OCI-LY1 (cell line): ENCODE data around the gene ABR.
A peak's percentile ranks its signal among the peaks of the same experiment; 100 is the strongest.

Source experiments
- H2AFZ ChIP-seq: fragments of 200-600 bp; sonication (generic), shearing (Covaris generic); 2 replicates; pipeline ENCODE4 v1.6.0; 2014; ENCODE audit warnings: antibody characterized with exemption, mild to moderate bottlenecking, low read length
- H3F3A ChIP-seq: fragments of 200-600 bp; sonication (generic), shearing (Covaris generic); 2 replicates; pipeline ENCODE4 v1.6.0; 2014; ENCODE audit warnings: mild to moderate bottlenecking, antibody characterized with exemption, low read length, moderate library complexity; ENCODE audit not compliant: insufficient read depth
- H3K27ac ChIP-seq: fragments of 200-600 bp; sonication (generic); 2 replicates; pipeline ENCODE4 v1.5.1; 2014; ENCODE audit warnings: low read length, mixed run types, mild to moderate bottlenecking, low read depth; ENCODE audit not compliant: poor library complexity, severe bottlenecking
- H3K27me3 ChIP-seq: fragments of 200-600 bp; sonication (generic); 2 replicates; pipeline ENCODE4 v1.6.0; 2014; ENCODE audit warnings: antibody characterized with exemption, mild to moderate bottlenecking, low read length, moderate library complexity; ENCODE audit not compliant: insufficient read depth
- H3K36me3 ChIP-seq: fragments of 200-600 bp; sonication (generic); 2 replicates; pipeline ENCODE4 v1.6.1; 2014; ENCODE audit warnings: mild to moderate bottlenecking, antibody characterized with exemption, low read length, moderate library complexity, mixed read lengths; ENCODE audit not compliant: insufficient read depth
- H3K4me1 ChIP-seq: fragments of 200-600 bp; sonication (generic); 2 replicates; pipeline ENCODE4 v1.5.1; 2014; ENCODE audit warnings: mild to moderate bottlenecking, low read length, moderate library complexity; ENCODE audit not compliant: insufficient read depth, severe bottlenecking
- H3K4me2 ChIP-seq: fragments of 200-600 bp; sonication (generic), shearing (Covaris generic); 2 replicates; pipeline ENCODE4 v1.6.1; 2014; ENCODE audit warnings: low read length
- H3K4me3 ChIP-seq: fragments of 200-600 bp; sonication (generic); 2 replicates; pipeline ENCODE4 v1.5.1; 2014; ENCODE audit warnings: low read length, low read depth, mild to moderate bottlenecking, mixed read lengths; ENCODE audit not compliant: poor library complexity, severe bottlenecking
- H3K79me2 ChIP-seq: fragments of 200-600 bp; shearing (Covaris generic); 2 replicates; pipeline ENCODE4 v1.6.1; 2016; ENCODE audit warnings: mixed run types, low read length, mixed read lengths; ENCODE audit not compliant: insufficient read depth
- H3K9ac ChIP-seq: fragments of 200-600 bp; sonication (generic), shearing (Covaris generic); 2 replicates; pipeline ENCODE4 v1.6.1; 2014; ENCODE audit warnings: mild to moderate bottlenecking, low read length, mixed read lengths
- H3K9me2 ChIP-seq: fragments of 200-600 bp; sonication (generic), shearing (Covaris generic); 2 replicates; pipeline ENCODE4 v1.6.1; 2014; ENCODE audit warnings: low read depth, mild to moderate bottlenecking, low read length, mixed read lengths
- H3K9me3 ChIP-seq: fragments of 200-600 bp; shearing (Covaris generic); 2 replicates; pipeline ENCODE4 v1.6.1; 2014; ENCODE audit warnings: low read length, mixed read lengths
- H4K20me1 ChIP-seq: fragments of 200-600 bp; sonication (generic), shearing (Covaris generic); 2 replicates; pipeline ENCODE4 v1.6.0; 2016; ENCODE audit warnings: mild to moderate bottlenecking, low read length; ENCODE audit not compliant: insufficient read depth
- EZH2 ChIP-seq: fragments of 200-600 bp; sonication (generic), shearing (Covaris generic); IDR thresholded peaks from 2 replicates; pipeline ENCODE4 v1.8.0; 2017; ENCODE audit warnings: borderline replicate concordance, mixed run types, mild to moderate bottlenecking, antibody characterized with exemption, low read length, moderate library complexity, mixed read lengths
- TF ChIP-seq, protein P1 (sequence below): fragments of 200-600 bp; sonication (generic), shearing (Covaris generic); IDR thresholded peaks from 2 replicates; pipeline ENCODE4 v1.5.1; 2017; ENCODE audit warnings: mild to moderate bottlenecking, antibody characterized with exemption, low read length, moderate library complexity, mixed read lengths

Gene ABR

DNA sequence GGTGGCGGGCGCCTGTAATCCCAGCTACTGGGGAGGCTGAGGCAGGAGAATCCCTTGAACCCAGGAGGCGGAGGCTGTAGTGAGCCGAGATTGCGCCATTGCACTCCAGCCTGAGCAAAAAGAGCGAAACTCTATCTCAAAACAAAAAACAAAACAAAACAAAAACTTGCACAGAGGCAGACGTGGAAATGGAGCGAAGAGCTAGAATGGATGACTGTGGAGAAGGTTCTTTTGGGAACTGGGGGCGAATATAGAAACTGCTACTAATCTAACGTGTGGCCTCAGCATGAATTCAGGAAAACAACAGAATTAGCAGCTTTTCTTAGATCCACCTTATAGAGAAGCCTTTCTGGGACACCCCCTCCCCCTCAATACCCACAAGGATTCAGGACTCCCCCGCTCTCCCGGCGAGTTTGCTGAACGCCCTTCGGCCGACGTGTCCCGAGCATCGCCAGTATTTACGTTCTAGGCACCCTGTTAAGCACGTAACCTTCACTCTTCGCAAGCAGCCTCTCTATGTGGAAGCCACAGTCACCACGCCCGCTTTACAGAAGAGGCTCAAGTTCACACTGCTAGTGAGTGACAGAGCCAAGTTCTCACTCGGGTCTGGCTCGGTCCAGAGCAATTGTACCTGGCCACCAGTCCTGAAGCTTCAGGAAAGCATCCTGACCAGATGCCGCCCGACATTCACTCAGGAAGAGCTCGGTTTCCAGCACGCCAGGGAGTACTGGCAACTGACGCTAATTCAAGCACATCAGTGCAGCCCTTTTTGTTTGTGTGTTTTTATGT lies 13.3 kb upstream of the ABR start:
- no peak overlapping the region for H3K4me2 ChIP-seq
- H3K9me2 ChIP-seq = no peaks in the 10 kb centered on the region

GRCh38 chr17:1190751-1191331 lies 11.1 kb upstream of the ABR start:
- H3F3A ChIP-seq = no peaks in the 10 kb centered on the region
- no peaks in the 10 kb centered on the region for H4K20me1 ChIP-seq
- no peak overlapping the region for H2AFZ ChIP-seq
- H3K9me3 ChIP-seq = no peaks in the 10 kb centered on the region
- H3K9ac ChIP-seq = no peak overlapping the region
- peaks cover 57% of the 10 kb centered on the region for H3K4me1 ChIP-seq
- no peaks in the 10 kb centered on the region for H3K9me2 ChIP-seq
- no peak overlapping the region for H3K4me3 ChIP-seq
- no peak overlapping the region for H3K4me2 ChIP-seq
- no peaks in the 10 kb centered on the region for H3K27me3 ChIP-seq
- H3K27ac ChIP-seq = peak overlapping the region; percentile 40
- H3K36me3 ChIP-seq = no peaks in the 10 kb centered on the region
- 0 out of 2 replicates have a peak, but pooled peaks cover 3% of the 10 kb centered on the region for H3K79me2 ChIP-seq
- TF ChIP-seq, protein P1, sequence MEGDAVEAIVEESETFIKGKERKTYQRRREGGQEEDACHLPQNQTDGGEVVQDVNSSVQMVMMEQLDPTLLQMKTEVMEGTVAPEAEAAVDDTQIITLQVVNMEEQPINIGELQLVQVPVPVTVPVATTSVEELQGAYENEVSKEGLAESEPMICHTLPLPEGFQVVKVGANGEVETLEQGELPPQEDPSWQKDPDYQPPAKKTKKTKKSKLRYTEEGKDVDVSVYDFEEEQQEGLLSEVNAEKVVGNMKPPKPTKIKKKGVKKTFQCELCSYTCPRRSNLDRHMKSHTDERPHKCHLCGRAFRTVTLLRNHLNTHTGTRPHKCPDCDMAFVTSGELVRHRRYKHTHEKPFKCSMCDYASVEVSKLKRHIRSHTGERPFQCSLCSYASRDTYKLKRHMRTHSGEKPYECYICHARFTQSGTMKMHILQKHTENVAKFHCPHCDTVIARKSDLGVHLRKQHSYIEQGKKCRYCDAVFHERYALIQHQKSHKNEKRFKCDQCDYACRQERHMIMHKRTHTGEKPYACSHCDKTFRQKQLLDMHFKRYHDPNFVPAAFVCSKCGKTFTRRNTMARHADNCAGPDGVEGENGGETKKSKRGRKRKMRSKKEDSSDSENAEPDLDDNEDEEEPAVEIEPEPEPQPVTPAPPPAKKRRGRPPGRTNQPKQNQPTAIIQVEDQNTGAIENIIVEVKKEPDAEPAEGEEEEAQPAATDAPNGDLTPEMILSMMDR = no peak
- no peak for TF ChIP-seq EZH2

More for the DNA sequence above, 13.3 kb upstream of the ABR start:
- TF ChIP-seq, protein P1 = no peak
- TF ChIP-seq EZH2 = no peak
- Histone ChIP-seq H3K9me3 (no peaks in the 10 kb centered on the region), H3F3A (no peaks in the 10 kb centered on the region), H3K27me3 (no peaks in the 10 kb centered on the region), H3K36me3 (no peaks in the 10 kb centered on the region), H4K20me1 (no peaks in the 10 kb centered on the region), H3K4me1 (peaks cover 53% of the 10 kb centered on the region), H3K9ac (no peak overlapping the region), H2AFZ (no peak overlapping the region), H3K4me3 (no peak overlapping the region), H3K79me2 (no peaks in the 10 kb centered on the region), H3K27ac (peak overlapping the region; percentile 11)

DNA sequence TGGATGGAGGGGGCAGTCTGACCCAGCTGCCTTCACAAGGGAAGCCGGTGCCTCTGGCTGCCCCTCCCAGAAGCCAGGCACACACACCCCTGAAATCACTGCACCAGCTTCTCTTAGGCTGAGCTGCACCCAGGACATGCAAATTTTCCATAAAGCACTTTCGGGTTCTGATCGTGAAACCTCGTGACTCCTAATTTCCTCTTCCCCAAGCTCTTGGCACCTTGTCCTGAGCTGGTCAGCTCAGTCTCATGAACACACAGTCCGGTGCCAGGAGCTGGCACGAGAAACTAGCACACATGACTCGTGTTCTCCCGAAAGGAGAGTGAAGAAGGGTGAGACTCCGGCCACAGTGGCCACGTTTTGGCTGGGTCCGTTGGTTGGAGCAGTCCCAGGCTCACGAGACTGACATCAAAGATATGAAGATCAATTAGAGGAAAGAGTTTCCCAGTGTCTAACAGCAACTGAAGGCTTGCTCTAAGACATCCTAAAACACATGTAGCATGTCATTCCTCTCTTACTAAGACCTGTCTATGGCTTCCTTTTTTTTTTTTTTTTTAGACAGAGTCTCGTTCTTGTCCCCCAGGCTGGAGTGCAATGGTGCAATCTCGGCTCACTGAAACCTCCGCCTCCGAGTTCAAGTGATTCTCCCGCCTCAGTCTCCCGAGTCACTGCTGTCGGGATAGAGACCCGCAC lies 9.2 kb upstream of the ABR start:
- TF ChIP-seq, protein P1 = no peak
- TF ChIP-seq EZH2 = no peak
- Histone ChIP-seq H3K9me2 (no peaks in the 10 kb centered on the region), H3F3A (no peaks in the 10 kb centered on the region), H3K27ac (peak overlapping the region; percentile 77), H3K4me3 (peak overlapping the region; percentile 18), H3K4me2 (peak overlapping the region; percentile 53), H3K4me1 (peaks cover 66% of the 10 kb centered on the region), H3K9ac (no peak overlapping the region; the same call in 1 of the 2 replicates), H3K36me3 (no peaks in the 10 kb centered on the region), H3K9me3 (no peaks in the 10 kb centered on the region), H2AFZ (no peak overlapping the region), H4K20me1 (no peaks in the 10 kb centered on the region), H3K27me3 (no peaks in the 10 kb centered on the region), H3K79me2 (0 out of 2 replicates have a peak, but pooled peaks cover 3% of the 10 kb centered on the region)
